H1 (cell line): Measurements from ENCODE around the gene PDCD6IP. TPM values are rescaled to one million over a fixed set of nuclear protein-coding genes. Genes with fewer than 3 reads are reported as not detected.

Experiments used
- ATF2 ChIP-seq: IDR thresholded peaks from 2 replicates; pipeline ENCODE4 v1.6.1; 2012; ENCODE audit warnings: low read length, inconsistent platforms
- CBX8 ChIP-seq: fragments of 300-800, 300-1000 bp; sonication (generic); IDR thresholded peaks from 2 replicates; pipeline ENCODE4 v1.7.1; 2016; ENCODE audit warnings: low read depth, low read length, borderline replicate concordance
- JUN ChIP-seq: IDR thresholded peaks from 2 replicates; pipeline ENCODE4 v1.6.1; 2011; ENCODE audit warnings: low read depth, mild to moderate bottlenecking, improper control_type of control experiment, low read length
- NRF1 ChIP-seq: IDR thresholded peaks from 2 replicates; pipeline ENCODE4 v1.6.1; 2011; ENCODE audit warnings: mild to moderate bottlenecking, low read depth, low read length, improper control_type of control experiment
- RFX5 ChIP-seq: IDR thresholded peaks from 2 replicates; pipeline ENCODE4 v1.6.1; 2011; ENCODE audit warnings: low read depth, low read length, improper control_type of control experiment, borderline replicate concordance
- TAF1 ChIP-seq: IDR thresholded peaks from 2 replicates; pipeline ENCODE4 v1.6.1; 2011; ENCODE audit warnings: mild to moderate bottlenecking, low read depth, low read length
- polyA plus RNA-seq, 7 experiments: library from polyadenylated mRNA; depleted of rRNA in 3 of 7; stranded (reverse) in 5 of 7; unstranded in 2 of 7; fragments of >200 nt in 5 of 7; fragments of 200-250 nt in 2 of 7; gene quantifications; 1 replicate in 5 of 7; 2 replicates in 1 of 7; 4 replicates in 1 of 7; pipeline versions ENCODE4 v1.2.1 to v1.2.3, GENCODE V29; 2011 to 2013; ENCODE audit warnings: missing spikeins in 2 of 7, mixed read lengths in 2 of 7
- total RNA-seq: library from RNA; stranded (reverse); fragmentation: NEBNext Ultra II Directional; extraction: Animal tissue kit (Norgen Biotek cat#: 25700); gene quantifications from 2 replicates; pipeline ENCODE4 v1.2.1, GENCODE V29; 2021

The PDCD6IP gene
- total and polyA plus RNA-seq, 2 of the 8 experiments (the other 6 are each of a cell fraction or from before 2014, with no cell fraction given): 61.7 to 155 TPM

- no peak for TF ChIP-seq ATF2
- no peak for TF ChIP-seq TAF1
- no peak for TF ChIP-seq JUN
- TF ChIP-seq CBX8: no peak
- no peak for TF ChIP-seq RFX5
- no peak for TF ChIP-seq NRF1
Observed at GRCh38 chr3:33858131-33858530, 59.7 kb downstream of the PDCD6IP start (continued).
